ENCODE results near the gene MRM1.

MRM1 gene

DNA sequence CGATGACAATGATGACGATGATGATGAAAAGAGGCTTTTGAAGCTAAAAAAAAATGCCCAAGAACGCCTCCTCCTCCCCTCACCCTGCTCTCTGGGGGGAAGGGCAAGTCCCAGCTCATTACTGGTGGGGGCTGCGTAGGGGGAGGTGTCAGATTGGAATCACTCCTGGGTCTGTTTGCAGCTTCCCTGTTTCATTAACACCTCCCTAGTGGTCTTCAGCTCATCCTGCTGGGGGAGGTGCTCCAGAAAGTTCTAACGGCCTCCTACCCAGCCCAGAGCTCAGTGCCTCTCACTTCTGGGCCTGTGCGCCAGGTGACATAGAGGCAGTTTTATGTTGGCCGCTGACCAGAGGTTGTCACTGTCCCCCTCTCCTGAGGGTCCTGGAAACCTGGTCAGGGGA is 12.7 kb downstream of the MRM1 start:
- TF ChIP-seq, protein P1, sequence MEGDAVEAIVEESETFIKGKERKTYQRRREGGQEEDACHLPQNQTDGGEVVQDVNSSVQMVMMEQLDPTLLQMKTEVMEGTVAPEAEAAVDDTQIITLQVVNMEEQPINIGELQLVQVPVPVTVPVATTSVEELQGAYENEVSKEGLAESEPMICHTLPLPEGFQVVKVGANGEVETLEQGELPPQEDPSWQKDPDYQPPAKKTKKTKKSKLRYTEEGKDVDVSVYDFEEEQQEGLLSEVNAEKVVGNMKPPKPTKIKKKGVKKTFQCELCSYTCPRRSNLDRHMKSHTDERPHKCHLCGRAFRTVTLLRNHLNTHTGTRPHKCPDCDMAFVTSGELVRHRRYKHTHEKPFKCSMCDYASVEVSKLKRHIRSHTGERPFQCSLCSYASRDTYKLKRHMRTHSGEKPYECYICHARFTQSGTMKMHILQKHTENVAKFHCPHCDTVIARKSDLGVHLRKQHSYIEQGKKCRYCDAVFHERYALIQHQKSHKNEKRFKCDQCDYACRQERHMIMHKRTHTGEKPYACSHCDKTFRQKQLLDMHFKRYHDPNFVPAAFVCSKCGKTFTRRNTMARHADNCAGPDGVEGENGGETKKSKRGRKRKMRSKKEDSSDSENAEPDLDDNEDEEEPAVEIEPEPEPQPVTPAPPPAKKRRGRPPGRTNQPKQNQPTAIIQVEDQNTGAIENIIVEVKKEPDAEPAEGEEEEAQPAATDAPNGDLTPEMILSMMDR (IDR thresholded peaks at IDR 0.05; ENCODE audit: borderline replicate concordance, control extremely low read depth, extremely low read depth, insufficient read depth, missing control alignments): no peak
- no peak for DNase-seq (ENCODE audit: low spot score)
- in situ Hi-C loops (cut with MboI; ENCODE audit: low sequenced_read_pairs, unreplicated experiment): loop anchor here (25.0 kb wide), 1 partner anchor 623 kb away; no protein-coding TSS in a partner anchor

DNA sequence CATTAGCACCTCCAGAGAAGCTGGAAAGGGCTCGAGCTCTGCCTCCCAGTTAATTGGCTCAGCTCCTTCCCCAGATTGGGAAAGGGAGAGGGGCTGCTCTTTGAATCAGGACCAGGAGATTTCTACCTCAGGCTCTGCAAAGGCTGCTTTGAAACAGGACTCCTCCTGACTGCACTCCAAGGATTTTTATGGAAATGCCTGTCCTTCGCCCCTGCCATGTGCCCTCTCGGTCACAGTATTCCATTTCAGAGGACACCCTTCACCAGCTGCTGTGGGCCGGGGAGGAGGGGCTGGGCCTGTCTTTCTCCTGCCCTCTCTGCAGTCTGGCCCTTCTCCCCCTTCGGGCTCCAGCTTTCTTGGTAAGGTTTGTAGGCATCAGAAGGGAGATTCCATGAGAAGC is 13.6 kb downstream of the MRM1 start:
- TF ChIP-seq, protein P1 (IDR thresholded peaks at IDR 0.05; ENCODE audit: borderline replicate concordance, control extremely low read depth, extremely low read depth, insufficient read depth, missing control alignments): no peak
- DNase-seq (ENCODE audit: low spot score): no peak
- in situ Hi-C loops (cut with MboI; ENCODE audit: low sequenced_read_pairs, unreplicated experiment): loop anchor here (25.0 kb wide), 1 partner anchor 622 kb away; no protein-coding TSS in a partner anchor

DNA sequence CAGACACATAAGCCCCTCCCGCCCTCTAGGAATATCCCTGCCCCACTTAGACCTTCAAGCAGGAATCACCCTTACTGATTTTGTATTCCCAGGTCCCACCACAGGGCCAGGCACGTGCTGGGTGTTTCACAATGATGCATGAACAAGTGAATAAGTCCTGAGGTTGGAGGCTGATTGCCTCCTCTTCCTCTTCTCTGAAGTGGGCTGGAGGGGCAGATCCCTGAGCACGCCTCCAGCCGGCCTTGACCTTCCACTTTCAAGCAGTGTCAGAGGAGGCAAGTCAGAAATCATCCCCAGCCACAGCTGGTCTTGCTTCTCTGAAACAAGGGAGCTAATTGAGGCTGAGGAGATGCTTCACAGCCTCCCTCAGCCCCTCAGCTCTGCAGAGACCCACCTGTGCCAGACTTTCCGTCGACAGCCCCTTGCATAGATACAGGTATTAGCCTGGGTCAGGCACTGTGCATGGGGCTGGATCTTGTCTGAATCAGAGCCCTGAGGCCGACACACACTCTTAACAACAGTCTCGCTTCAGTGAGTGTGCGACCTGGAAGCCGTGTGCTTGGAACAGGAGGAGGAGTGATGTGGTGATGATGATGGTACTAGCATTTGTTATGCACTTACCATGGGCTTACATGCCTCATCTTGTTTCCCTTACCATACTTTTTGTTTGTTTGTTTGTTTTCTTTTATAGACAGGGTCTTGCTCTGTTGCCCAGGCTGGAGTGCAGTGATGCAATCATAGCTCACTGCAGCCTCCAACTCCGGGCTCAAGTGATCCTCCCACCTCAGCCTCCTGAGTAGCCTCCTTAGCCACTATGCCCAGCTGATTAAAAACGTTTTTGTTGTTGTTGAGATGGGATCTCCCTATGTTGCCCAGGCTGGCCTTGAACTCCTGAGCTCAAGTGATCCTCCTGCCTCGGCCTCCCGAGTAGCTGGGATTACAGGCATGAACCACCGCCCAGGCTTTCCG is 15.0 kb downstream of the MRM1 start:
- DNase-seq (ENCODE audit: low spot score): no peak
- TF ChIP-seq, protein P1 (IDR thresholded peaks at IDR 0.05; ENCODE audit: borderline replicate concordance, control extremely low read depth, extremely low read depth, insufficient read depth, missing control alignments): no peak
- in situ Hi-C loops (cut with MboI; ENCODE audit: low sequenced_read_pairs, unreplicated experiment): loop anchor here (25.0 kb wide), 1 partner anchor 621 kb away; no protein-coding TSS in a partner anchor

DNA sequence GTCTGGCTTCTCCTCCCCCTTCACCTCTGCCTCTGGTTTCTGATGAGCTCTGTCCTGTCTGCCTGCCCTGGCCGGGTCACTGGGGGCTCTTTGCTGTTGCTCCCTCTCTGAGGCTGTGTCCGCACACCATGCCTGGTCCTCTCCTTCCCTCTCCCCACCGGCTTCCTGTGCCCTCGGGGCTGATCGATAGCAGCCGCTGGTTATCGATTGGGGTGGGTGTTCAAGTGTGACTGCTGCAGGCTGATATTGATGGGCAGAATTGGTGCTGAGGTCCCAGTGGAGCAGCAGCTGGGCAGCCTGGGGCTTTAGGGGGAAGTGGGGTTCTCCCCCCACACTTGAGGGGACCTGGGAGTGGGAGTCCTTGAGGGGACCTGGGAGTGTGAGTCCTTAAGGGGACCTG is 16.4 kb downstream of the MRM1 start:
- no peak for DNase-seq (ENCODE audit: low spot score)
- in situ Hi-C loops (cut with MboI; ENCODE audit: low sequenced_read_pairs, unreplicated experiment): loop anchor here (25.0 kb wide), 1 partner anchor 620 kb away; no protein-coding TSS in a partner anchor
- TF ChIP-seq, protein P1 (IDR thresholded peaks at IDR 0.05; ENCODE audit: borderline replicate concordance, control extremely low read depth, extremely low read depth, insufficient read depth, missing control alignments): no peak

DNA sequence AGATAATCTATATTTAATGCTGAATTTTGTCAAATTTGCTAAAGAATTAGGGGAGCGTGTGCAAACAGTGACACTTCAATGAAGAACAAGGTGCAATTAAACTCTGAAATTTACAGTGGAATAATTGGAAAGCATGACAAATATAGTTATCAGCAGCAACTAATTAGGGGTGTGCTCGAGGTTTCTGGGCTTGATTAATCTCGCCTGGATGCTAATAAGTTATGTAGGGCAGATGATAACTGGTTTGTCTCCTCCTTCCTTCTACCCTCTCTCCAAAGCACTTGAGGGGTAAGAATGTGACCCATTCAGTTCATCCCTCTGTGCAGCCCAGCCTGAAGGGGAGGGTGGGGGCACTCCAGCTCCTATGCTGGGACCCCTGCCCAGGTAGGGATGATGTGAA is 21.9 kb downstream of the MRM1 start:
- TF ChIP-seq, protein P1 (IDR thresholded peaks at IDR 0.05; ENCODE audit: borderline replicate concordance, control extremely low read depth, extremely low read depth, insufficient read depth, missing control alignments): no peak
- DNase-seq (ENCODE audit: low spot score): no peak
- in situ Hi-C loops (cut with MboI; ENCODE audit: low sequenced_read_pairs, unreplicated experiment): loop anchor here (25.0 kb wide), 1 partner anchor 614 kb away; no protein-coding TSS in a partner anchor

DNA sequence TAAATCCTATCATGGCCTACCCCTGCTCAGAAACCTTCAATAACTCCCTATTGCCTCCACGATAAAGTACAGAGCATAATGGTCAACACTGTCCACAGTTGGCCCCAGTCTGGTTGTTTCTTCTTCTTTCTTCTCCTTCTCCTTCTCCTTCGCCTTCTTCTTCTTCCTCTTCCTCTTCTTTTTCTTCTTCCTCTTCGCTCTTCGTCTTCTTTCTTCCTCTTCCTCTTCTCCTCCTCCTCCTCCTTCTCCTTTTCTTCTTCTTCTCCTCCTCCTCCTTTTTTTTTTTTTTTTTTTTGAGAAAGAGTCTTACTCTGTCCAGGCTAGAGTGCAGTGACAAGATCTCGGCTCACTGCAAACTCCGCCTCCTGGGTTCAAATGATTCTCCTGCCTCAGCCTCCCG is 23.8 kb downstream of the MRM1 start:
- in situ Hi-C loops (cut with MboI; ENCODE audit: low sequenced_read_pairs, unreplicated experiment): loop anchor here (25.0 kb wide), 1 partner anchor 437 kb away; no protein-coding TSS in a partner anchor
- TF ChIP-seq, protein P1 (IDR thresholded peaks at IDR 0.05; ENCODE audit: borderline replicate concordance, control extremely low read depth, extremely low read depth, insufficient read depth, missing control alignments): no peak
- no peak for DNase-seq (ENCODE audit: low spot score)
